Limb (tissue), 2 donors: ENCODE measurements around the gene PAX2.

ENCODE experiments used
- DNase-seq, 2 donors: peaks; one replicate each; pipeline ENCODE4 v3.0.0-alpha.2; 2016; ENCODE audit errors: extremely low spot score in 2 of 2

The PAX2 gene

GRCh38 chr10:100838986-100839385 lies 93.6 kb downstream of the PAX2 start:
- no peak for DNase-seq

GRCh38 chr10:100841528-100841927 lies 96.1 kb downstream of the PAX2 start:
- no peak for DNase-seq

DNA sequence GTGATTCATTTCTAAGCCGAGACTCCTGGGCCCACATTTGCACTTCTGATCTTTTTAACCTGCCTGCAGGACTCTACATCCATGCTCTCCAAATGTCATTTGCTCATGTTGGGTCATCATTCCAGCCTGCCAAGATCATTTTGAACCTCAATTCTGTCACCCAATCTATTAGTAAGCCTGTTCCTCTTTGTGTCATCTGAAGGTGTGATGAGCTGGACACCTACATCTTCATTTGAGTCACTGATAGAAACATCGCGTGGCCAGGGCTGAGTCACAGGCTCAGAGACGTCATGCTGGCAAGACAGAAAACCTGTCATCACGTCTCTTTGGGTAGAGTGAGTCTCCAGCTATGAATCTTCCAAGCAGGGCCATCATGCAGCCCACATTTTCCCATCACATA lies 102.1 kb downstream of the PAX2 start:
- no peak for DNase-seq

- DNase-seq, result no peak
These were observed 103.4 kb downstream of the PAX2 start for GRCh38 chr10:100848770-100849169.

GRCh38 chr10:100858261-100858660 lies 112.9 kb downstream of the PAX2 start:
- no peak for DNase-seq

DNA sequence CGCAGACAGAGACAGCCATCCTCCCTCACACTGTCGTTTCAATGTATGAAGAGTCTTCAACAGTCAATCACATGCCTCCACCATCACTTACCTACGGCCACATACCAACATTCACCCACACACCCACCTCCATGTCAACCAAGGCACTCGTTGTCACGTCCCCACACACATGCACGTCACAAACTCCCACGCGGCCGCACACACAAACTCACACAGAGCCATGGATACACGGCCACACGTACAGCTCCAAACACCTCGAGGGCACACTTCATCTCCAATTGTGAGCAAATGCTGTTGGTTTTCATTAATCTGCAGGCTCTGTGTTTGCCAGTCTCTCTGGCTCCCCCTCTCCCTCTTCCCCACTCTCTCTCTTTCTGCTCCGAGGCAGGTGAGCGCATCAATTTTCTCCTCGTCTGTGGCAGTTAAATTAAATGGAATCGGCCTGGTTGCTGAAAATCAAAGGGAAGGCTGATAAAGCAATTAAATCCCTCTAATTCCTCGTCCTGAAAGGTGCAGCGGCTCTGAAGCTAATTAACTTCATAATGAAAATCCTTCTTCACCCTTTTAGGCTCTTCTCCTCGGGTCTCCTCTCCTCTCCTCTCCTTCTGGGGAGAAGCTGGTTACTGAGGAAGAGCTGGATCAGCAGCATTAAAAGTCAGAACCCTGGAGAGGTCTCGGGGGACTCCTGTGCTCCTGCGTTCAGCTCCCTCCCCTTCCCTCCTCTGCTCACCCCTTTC lies 113.5 kb downstream of the PAX2 start:
- DNase-seq, result no peak

GRCh38 chr10:100859484-100859763 lies 114.0 kb downstream of the PAX2 start:
- no peak for DNase-seq

DNA sequence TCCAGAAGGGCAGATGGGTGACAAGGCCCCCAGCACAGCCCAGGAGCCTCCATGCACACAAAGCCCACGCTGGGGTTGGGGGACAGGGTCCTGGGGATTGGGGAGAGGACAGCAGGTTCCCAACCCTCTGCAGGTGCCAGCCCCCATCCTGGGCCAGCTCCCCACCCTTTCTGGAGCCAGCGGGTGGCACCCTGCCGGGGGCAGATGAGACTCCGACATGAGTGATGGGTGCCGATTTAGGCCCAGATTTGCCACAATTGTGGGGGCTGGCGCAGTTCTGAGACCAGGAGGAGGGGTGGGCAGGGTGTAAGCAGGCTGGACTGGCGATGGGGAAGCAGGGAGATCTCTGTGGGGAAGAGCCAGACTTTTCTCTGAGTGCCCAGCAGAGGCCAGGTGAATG lies 118.1 kb downstream of the PAX2 start:
- DNase-seq, result no peak

DNA sequence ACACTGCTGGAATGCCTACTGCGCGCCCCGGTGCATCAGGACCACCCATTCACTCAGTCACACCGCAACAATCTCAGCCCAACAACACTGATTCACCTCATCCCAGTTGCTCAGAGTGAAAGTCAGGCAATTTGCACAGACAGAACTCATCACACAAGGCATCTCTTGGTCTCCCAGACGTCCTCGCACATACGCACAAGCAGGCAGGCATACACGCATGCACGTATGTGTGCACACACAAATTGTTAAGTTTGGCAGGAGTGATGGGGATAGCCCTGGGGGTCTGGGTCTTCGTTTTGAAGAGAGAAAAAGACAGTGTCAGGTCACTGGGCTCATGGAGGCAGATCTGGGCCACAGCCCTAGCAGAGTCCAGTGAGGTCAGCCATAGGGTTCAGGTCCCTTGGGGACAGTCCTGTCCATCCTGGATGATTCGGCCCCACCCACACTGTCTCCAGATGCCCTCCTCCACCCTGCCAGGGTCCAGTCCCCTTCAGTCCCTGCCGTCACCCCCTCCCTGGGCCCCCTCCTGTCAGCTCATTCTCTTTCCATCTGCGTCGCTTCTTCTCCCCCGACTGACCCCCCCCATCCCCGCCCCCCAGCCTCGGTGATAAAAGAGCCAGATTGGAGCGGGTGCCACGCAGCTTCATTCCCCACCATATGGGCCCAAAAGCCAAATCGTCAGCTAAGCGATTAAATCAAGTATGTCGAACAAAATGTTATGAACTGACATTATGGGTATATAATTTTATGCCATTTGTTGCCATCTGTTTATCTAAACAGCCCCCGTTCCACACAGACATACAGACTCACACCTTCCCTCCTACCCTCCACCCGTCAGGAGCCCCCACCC lies 118.9 kb downstream of the PAX2 start:
- no peak for DNase-seq

- DNase-seq, result peak in 1 of 2 donors; percentile 49
These were observed 119.6 kb downstream of the PAX2 start for GRCh38 chr10:100864978-100865377.

DNA sequence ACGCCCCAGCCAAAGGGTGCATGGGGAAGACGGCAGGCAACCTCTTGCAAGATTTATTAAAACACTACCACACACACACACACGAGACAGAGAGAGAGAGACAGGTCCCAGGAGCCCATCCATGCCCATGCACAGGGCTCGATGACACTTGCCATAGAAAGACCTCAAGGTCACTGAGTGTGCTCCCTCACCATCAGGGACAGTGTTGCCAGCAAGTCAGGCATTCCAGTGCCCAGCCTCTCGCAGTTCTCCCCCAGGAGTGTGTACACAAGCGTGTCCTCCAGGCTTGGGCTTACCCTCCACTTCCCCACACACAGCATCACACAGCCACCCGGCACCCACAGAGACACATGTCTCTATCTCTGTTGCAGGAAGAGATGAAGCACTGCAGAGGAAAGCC lies 120.6 kb downstream of the PAX2 start:
- DNase-seq, result no peak

DNA sequence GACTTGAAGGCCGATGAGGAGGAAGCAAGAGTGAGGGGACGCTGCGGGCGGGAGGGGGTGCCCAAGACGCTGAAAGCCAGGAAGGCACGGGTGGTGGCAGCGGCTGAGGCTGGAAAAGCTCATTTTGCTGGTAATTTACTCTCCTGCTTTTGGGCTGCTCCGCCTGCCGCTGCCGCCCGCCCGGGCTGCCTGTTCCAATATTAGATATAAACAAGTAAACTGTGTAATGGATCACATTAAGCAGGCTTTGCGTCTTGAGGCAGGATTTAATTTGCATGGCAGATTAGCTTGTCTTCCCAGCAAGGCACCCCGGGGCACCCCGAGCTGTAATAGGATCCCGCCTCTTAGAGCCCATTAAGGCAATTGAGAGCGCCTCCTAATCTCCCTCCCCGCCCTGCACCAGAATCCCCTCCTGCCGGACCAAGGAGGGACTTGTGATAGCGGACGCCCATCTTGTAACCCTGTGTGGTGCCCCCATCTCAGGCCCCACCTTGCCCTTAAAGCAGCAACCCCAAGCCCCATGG lies 121.3 kb downstream of the PAX2 start:
- no peak for DNase-seq

GRCh38 chr10:100867261-100867963 lies 122.0 kb downstream of the PAX2 start:
- no peak for DNase-seq

- no peak for DNase-seq
These were observed 123.0 kb downstream of the PAX2 start for GRCh38 chr10:100868382-100868781.

GRCh38 chr10:100869399-100869798 lies 124.0 kb downstream of the PAX2 start:
- DNase-seq, result no peak

GRCh38 chr10:100872034-100872791 lies 126.8 kb downstream of the PAX2 start:
- peak in 1 of 2 donors; percentile 71 for DNase-seq

GRCh38 chr10:100873146-100873826 lies 127.9 kb downstream of the PAX2 start:
- no peak for DNase-seq

- no peak for DNase-seq
These were observed 128.5 kb downstream of the PAX2 start for GRCh38 chr10:100873827-100874326.

DNA sequence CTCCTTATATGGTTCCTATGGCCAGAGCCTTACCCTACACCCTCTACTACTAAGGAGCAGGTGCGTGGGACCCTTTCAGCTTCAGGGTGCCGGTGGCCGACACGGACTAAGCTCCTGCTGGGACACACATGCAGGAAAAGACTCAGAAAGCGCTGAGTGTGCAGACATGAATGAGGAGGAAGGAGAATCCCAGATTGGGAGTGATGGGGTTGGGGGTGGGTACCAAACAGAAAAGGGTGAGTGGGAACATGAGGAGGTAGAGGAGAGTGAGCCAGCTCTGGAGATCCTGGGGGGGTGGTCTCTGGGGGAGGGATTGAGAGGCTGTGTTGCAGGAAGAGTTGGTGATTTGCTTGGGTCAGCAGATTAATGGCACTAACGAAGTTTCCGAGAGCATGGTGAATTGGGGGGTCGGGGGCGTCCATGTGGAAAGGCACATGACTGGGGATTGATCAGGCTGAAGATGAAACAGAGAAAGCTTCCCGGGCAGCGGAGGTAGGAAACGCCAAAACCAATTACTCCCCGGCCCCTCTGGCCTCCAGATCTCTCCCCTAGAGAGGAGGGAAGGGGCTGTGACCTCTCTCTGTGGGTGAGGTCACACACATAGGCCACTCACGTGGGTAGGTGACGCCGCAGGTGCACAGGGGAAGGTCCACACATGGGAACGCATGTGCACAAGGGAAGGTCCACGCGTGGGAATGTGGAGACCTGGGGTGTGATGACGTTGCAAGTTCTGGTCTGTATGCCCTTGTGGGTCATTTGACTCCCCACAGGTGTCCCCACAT lies 129.5 kb downstream of the PAX2 start:
- DNase-seq, result no peak
